Liver (tissue), 3 donors: Measurements from ENCODE around the gene ASF1B.

Experiments
- ATF3 ChIP-seq: IDR thresholded peaks from 2 replicates; pipeline ENCODE4 v1.6.1; 2016; ENCODE audit warnings: antibody characterized with exemption
- CTCF ChIP-seq: fragments of 150-350 bp; IDR thresholded peaks from 2 replicates; pipeline ENCODE4 v1.5.1; 2017; ENCODE audit warnings: improper control_type of control experiment, low read depth, low read length; ENCODE audit not compliant: missing input control
- JUND ChIP-seq, 2 donors: IDR thresholded peaks; 2 replicates each; pipeline ENCODE4 v1.6.1; 2016; ENCODE audit warnings: antibody characterized with exemption in 2 of 2
- MAX ChIP-seq: IDR thresholded peaks from 2 replicates; pipeline ENCODE4 v1.6.1; 2016; ENCODE audit warnings: antibody characterized with exemption
- REST ChIP-seq: IDR thresholded peaks from 2 replicates; pipeline ENCODE4 v1.6.1; 2016; ENCODE audit warnings: antibody characterized with exemption, mild to moderate bottlenecking
- TAF1 ChIP-seq: conservative IDR thresholded peaks from 2 replicates; pipeline ENCODE4 v1.6.1; 2016; ENCODE audit warnings: antibody characterized with exemption, mild to moderate bottlenecking
- YY1 ChIP-seq: IDR thresholded peaks from 2 replicates; pipeline ENCODE4 v1.6.1; 2016; ENCODE audit warnings: antibody characterized with exemption, mild to moderate bottlenecking
- donor health status: healthy.
- donor health status: healthy.

- TF ChIP-seq CTCF (no peak), REST (no peak), TAF1 (no peak), YY1 (no peak), MAX (no peak), JUND (IDR thresholded peaks at IDR 0.05) (no peak), ATF3 (no peak)
These were observed 38.5 kb upstream of the ASF1B start for GRCh38 chr19:14174883-14175282.
